Breast epithelium (tissue), 4 donors: ENCODE results near the gene IL17RC. TPM values are rescaled to one million over a fixed set of nuclear protein-coding genes. Genes with fewer than 3 reads are reported as not detected.

Experiments used
- DNase-seq, 2 donors: peaks; one replicate each; pipeline ENCODE4 v3.0.0-alpha.2; 2019; ENCODE audit warnings: low spot score in 2 of 2
- H3K27ac ChIP-seq, 2 donors: fragments of 200-600 bp; sonication (generic) in 1 of 2; one replicate each; pipeline ENCODE4 v1.5.1; 2016 to 2019; ENCODE audit warnings: mild to moderate bottlenecking in 1 of 2
- H3K27me3 ChIP-seq, 2 donors: fragments of 200-600 bp; sonication (generic) in 1 of 2; one replicate each; pipeline versions ENCODE4 v1.5.1 to v1.6.0; 2017 to 2019; ENCODE audit warnings: control low read depth in 1 of 2, mild to moderate bottlenecking in 1 of 2
- H3K36me3 ChIP-seq: fragments of 200-600 bp; one replicate; pipeline ENCODE4 v1.5.1; 2019
- H3K4me1 ChIP-seq, 2 donors: fragments of 200-600 bp; sonication (generic); one replicate each; pipeline ENCODE4 v1.5.1; 2016 to 2019; ENCODE audit warnings: control low read depth in 1 of 2
- H3K4me3 ChIP-seq, 3 donors: fragments of 200-600 bp; sonication (generic); 1 replicate in 2 of 3; 2 replicates in 1 of 3; pipeline ENCODE4 v1.5.1; 2016 to 2019; ENCODE audit warnings: mild to moderate bottlenecking in 3 of 3, moderate library complexity in 2 of 3
- H3K9me3 ChIP-seq, 2 donors: fragments of 200-600 bp; sonication (generic) in 1 of 2; one replicate each; pipeline ENCODE4 v1.5.1; 2016 to 2019; ENCODE audit warnings: control low read depth in 1 of 2
- CTCF ChIP-seq, 3 donors: fragments of 450-650 bp; IDR thresholded peaks; one replicate each; pipeline ENCODE4 v1.5.1; 2016 to 2017; ENCODE audit warnings: antibody characterized with exemption in 3 of 3, mild to moderate bottlenecking in 3 of 3, moderate library complexity in 3 of 3
- POLR2A ChIP-seq: fragments of 450-650 bp; IDR thresholded peaks from one replicate; pipeline ENCODE4 v1.6.1; 2016; ENCODE audit warnings: antibody characterized with exemption, mild to moderate bottlenecking, moderate library complexity
- POLR2AphosphoS5 ChIP-seq, 3 donors: sonication (generic); formaldehyde crosslinking; IDR thresholded peaks; one replicate each; pipeline ENCODE4 v1.6.1; 2017; ENCODE audit warnings: antibody characterized with exemption in 3 of 3
- intact Hi-C: fragments of 100-400 bp; cut with DNase I; formaldehyde crosslinking; loops from one replicate; pipeline ENCODE4 v1.15.1; 2023; ENCODE audit warnings: low total_unique reads
- total RNA-seq, 3 donors: library from RNA; depleted of rRNA; stranded (reverse); fragments of >200 nt; gene quantifications; one replicate each; pipeline ENCODE4 v1.1.0, GENCODE V29; 2016

IL17RC gene
- total RNA-seq, 3 donors from 2014 or later = 59.6 to 119 (median 90.6) TPM

DNA sequence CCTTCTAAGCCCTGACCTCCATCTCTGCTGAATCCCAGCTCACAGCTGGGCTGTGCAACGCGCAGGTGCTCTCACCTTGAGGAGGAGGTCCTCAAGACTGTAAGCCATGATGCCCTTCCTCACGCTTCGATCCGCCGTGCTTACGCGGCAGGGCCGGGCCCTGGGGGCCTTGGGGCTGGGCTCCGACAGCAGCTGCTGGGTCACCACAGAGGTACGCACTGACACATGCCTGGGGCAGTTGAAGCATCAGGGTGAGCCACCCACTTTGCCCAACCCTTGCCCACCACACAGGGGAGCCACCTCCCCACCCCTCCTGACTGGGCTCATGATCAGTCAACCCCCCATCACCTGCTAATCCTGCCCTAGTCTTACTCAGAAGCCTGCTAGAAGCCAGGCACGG, 39.9 kb upstream of the IL17RC start:
- no peaks in the 10 kb centered on the region for H3K4me1 ChIP-seq
- H3K36me3 ChIP-seq = no peaks in the 10 kb centered on the region
- H3K9me3 ChIP-seq = no peaks in the 10 kb centered on the region
- no peak overlapping the region for H3K4me3 ChIP-seq
- TF ChIP-seq POLR2A (no peak), CTCF (IDR thresholded peaks at IDR 0.05) (no peak)
- H3K27me3 ChIP-seq = no peaks in the 10 kb centered on the region
- no peak for DNase-seq
- intact Hi-C loops = no loop called here
- no peak overlapping the region for H3K27ac ChIP-seq

DNA sequence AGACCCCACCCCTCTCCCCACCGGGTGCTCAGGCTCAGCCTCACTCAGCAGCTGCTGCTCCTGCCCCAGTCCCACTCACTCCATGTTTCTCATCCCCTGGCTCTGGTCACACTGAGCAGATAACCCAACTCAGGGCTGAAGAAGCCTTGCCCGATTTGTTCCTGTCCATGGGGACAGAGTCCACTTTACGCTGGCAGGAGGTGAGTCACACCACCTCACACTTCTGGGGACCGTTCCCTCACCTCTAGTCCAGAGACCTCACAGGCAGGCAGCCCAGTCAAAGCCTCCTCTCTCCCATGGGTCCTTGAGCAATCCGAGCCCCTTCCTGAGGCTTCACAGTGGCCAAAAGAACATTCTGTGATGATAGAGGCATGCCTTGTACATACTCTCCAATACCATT, 38.2 kb upstream of the IL17RC start:
- no peak for DNase-seq
- intact Hi-C loops = no loop called here
- TF ChIP-seq POLR2AphosphoS5 (IDR thresholded peaks at IDR 0.05) (no peak), POLR2A (no peak), CTCF (IDR thresholded peaks at IDR 0.05) (no peak)
- Histone ChIP-seq H3K36me3 (no peaks in the 10 kb centered on the region), H3K9me3 (no peaks in the 10 kb centered on the region), H3K27me3 (no peaks in the 10 kb centered on the region), H3K4me3 (peak overlapping the region in 1 of 3 donors; percentile 11), H3K27ac (no peak overlapping the region), H3K4me1 (no peaks in the 10 kb centered on the region)

GRCh38 chr3:9879830-9880549, 36.9 kb upstream of the IL17RC start, which contains the start of gene CIDEC:
Gene CIDEC, minus strand, starts transcription at chr3:9880253. Its CDS starts 1,767 bp downstream, at chr3:9878486.
- no peak within 1 kb of the TSS for H3K27ac ChIP-seq
- peak within 1 kb of the TSS in 1 of 3 donors; percentile 11 for H3K4me3 ChIP-seq
- no peaks in the 10 kb centered on the region for H3K27me3 ChIP-seq
- intact Hi-C loops = no loop called here
- H3K9me3 ChIP-seq = no peaks in the 10 kb centered on the region
- no peaks in the 10 kb centered on the region for H3K4me1 ChIP-seq
- DNase-seq = no peak
- H3K36me3 ChIP-seq = no peaks in the 10 kb centered on the region
- no peak for TF ChIP-seq CTCF (IDR thresholded peaks at IDR 0.05)

- Histone ChIP-seq H3K36me3 (no peaks in the 10 kb centered on the region), H3K9me3 (no peaks in the 10 kb centered on the region), H3K4me1 (no peaks in the 10 kb centered on the region), H3K27ac (no peak overlapping the region), H3K27me3 (no peaks in the 10 kb centered on the region), H3K4me3 (no peak overlapping the region)
- TF ChIP-seq POLR2A (no peak), CTCF (IDR thresholded peaks at IDR 0.05) (no peak), POLR2AphosphoS5 (IDR thresholded peaks at IDR 0.05) (no peak)
- intact Hi-C loops = no loop called here
- DNase-seq = no peak
Observed at GRCh38 chr3:9881441-9881840, 35.5 kb upstream of the IL17RC start.

DNA sequence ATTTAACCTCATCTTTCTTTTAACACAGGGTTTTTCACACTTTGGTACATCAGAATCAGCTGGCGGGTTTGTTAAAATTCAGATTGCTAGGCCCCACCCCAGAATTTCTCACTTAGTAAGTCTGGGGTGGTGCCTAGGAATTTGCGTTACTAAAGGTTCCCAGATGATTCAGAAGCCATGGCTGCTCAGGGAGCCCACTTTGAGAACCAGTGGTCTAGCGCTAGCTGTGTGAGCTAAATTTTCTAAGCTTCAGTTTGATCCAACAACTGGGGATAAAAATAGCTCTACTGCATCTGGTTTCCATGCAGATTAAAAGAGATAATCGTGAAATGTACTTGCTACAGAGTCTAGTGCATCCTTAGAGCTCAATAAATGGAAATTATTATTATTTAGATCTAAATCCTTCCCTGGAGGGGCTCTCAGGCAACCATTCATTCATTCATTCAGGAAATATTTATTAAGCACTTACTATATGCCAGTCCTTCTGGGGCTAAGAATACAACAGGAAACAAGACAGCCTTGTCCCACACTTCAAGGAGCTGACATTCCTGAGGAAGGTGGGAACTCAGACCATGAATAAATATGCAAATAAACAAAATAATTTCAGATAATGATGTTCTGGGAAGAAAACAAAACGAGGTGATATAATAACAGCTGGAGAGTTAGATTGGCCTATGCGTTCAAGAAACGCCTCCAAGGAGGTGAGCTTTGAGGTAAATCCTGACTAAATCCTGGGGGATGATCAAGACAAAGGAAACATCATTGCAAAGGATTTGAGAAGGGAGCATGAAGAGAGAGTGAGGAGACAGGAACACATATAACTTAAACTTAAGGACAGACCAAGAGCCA, 33.0 kb upstream of the IL17RC start:
- Histone ChIP-seq H3K27me3 (no peaks in the 10 kb centered on the region), H3K9me3 (no peaks in the 10 kb centered on the region), H3K4me3 (no peak overlapping the region), H3K27ac (peak overlapping the region in 1 of 2 donors; percentile 16), H3K36me3 (no peaks in the 10 kb centered on the region), H3K4me1 (no peaks in the 10 kb centered on the region)
- TF ChIP-seq CTCF (IDR thresholded peaks at IDR 0.05) (no peak), POLR2AphosphoS5 (IDR thresholded peaks at IDR 0.05) (no peak), POLR2A (no peak)
- intact Hi-C loops = no loop called here
- no peak for DNase-seq
